Measurements from ENCODE around the gene ITPKB.
"Not testable (repeated sequence)": the region's sequence is repeated elsewhere in the genome, so short reads cannot be mapped to it uniquely, and the experiment has no call there.

Gene ITPKB

GRCh38 chr1:226598955-226599354 is 140.1 kb downstream of the ITPKB start:
- not testable (repeated sequence) for DNase-seq

- no peak for DNase-seq
Measured at GRCh38 chr1:226598455-226598849, 140.6 kb downstream of the ITPKB start.

GRCh38 chr1:226597616-226598454 is 141.2 kb downstream of the ITPKB start:
- no peak for DNase-seq

- no peak for DNase-seq
Measured at GRCh38 chr1:226596531-226597165, 142.4 kb downstream of the ITPKB start.

GRCh38 chr1:226593541-226593940 is 145.5 kb downstream of the ITPKB start:
- no peak for DNase-seq

GRCh38 chr1:226590614-226591013 is 148.5 kb downstream of the ITPKB start:
- no peak for DNase-seq

- DNase-seq: no peak
Measured at GRCh38 chr1:226589008-226589733, 149.9 kb downstream of the ITPKB start.

- DNase-seq: no peak
Measured at GRCh38 chr1:226588484-226588883, 150.6 kb downstream of the ITPKB start.

- no peak for DNase-seq
Measured at GRCh38 chr1:226586650-226587422, 152.2 kb downstream of the ITPKB start.

- DNase-seq: no peak
Measured at GRCh38 chr1:226586116-226586515, 153.0 kb downstream of the ITPKB start.

GRCh38 chr1:226584164-226584563 is 154.9 kb downstream of the ITPKB start:
- DNase-seq: no peak

GRCh38 chr1:226582966-226583365 is 156.1 kb downstream of the ITPKB start:
- no peak for DNase-seq

Data from SIG-M5 (cell line).